Glomerular visceral epithelial cell (primary cell): ENCODE measurements around the gene ZNF385C.
"Not testable (repeated sequence)": the region's sequence is repeated elsewhere in the genome, so short reads cannot be mapped to it uniquely, and the experiment has no call there.

Experiments used
- DNase-seq: peaks from one replicate; pipeline ENCODE4 v3.0.0-alpha.2; 2016; ENCODE audit errors: extremely low spot score

The ZNF385C gene

GRCh38 chr17:42097691-42098631 is at the start of gene ZNF385C:
TSS of gene ZNF385C (minus strand) at chr17:42098473. CDS start at chr17:42063056, 35,417 bp downstream.
- DNase-seq = no peak

GRCh38 chr17:42146911-42147607 is 48.8 kb upstream of the ZNF385C start:
- DNase-seq = no peak

- not testable (repeated sequence) for DNase-seq
These were observed 44.9 kb upstream of the ZNF385C start for GRCh38 chr17:42143138-42143537.

- no peak for DNase-seq
These were observed 44.2 kb upstream of the ZNF385C start for GRCh38 chr17:42142371-42142896.

GRCh38 chr17:42141382-42141781 is 43.1 kb upstream of the ZNF385C start:
- no peak for DNase-seq

- DNase-seq = not testable (repeated sequence)
These were observed 42.4 kb upstream of the ZNF385C start for GRCh38 chr17:42140690-42141089.

- DNase-seq = no peak
These were observed 40.6 kb upstream of the ZNF385C start for GRCh38 chr17:42138749-42139492.

- DNase-seq = no peak
These were observed 38.4 kb upstream of the ZNF385C start for GRCh38 chr17:42136654-42137051.

GRCh38 chr17:42135664-42136653 is 37.7 kb upstream of the ZNF385C start:
- DNase-seq = peak; percentile 68

- no peak for DNase-seq
These were observed 36.9 kb upstream of the ZNF385C start for GRCh38 chr17:42135151-42135550.

GRCh38 chr17:42133461-42134041 is 35.3 kb upstream of the ZNF385C start:
- peak; percentile 70 for DNase-seq

- DNase-seq = peak; percentile 88
These were observed 34.7 kb upstream of the ZNF385C start for GRCh38 chr17:42132941-42133340.

GRCh38 chr17:42131981-42132432 is 33.7 kb upstream of the ZNF385C start:
- no peak for DNase-seq

GRCh38 chr17:42131232-42131631 is 33.0 kb upstream of the ZNF385C start:
- DNase-seq = no peak

GRCh38 chr17:42130310-42130936 is 32.1 kb upstream of the ZNF385C start:
- DNase-seq = no peak

- DNase-seq = no peak
These were observed 31.0 kb upstream of the ZNF385C start for GRCh38 chr17:42129109-42129837.

GRCh38 chr17:42127414-42127813 is 29.1 kb upstream of the ZNF385C start:
- DNase-seq = no peak

GRCh38 chr17:42126836-42127235 is 28.6 kb upstream of the ZNF385C start:
- DNase-seq = no peak

- no peak for DNase-seq
These were observed 27.3 kb upstream of the ZNF385C start for GRCh38 chr17:42125565-42125964.
